Cardiac fibroblast (primary cell): Measurements from ENCODE around the gene PDLIM4.

Experiments
- DNase-seq, 2 donors: peaks; one replicate each; pipeline versions ENCODE4 v3.0.0 to v3.0.0-alpha.2; 2010; ENCODE audit warnings: low read depth in 2 of 2
- H3K4me3 ChIP-seq, 2 donors: replicated peaks in 1 of 2; 1 replicate in 1 of 2; 2 replicates in 1 of 2; pipeline ENCODE4 v1.5.1; 2011; ENCODE audit warnings: low read depth in 2 of 2, low read length in 2 of 2, mild to moderate bottlenecking in 2 of 2, moderate library complexity in 1 of 2
- CTCF ChIP-seq: IDR thresholded peaks from one replicate; pipeline ENCODE4 v1.5.1; 2011; ENCODE audit warnings: low read depth, mild to moderate bottlenecking, low read length, inconsistent platforms

PDLIM4 gene

GRCh38 chr5:132299917-132300316 lies 42.4 kb downstream of the PDLIM4 start:
- DNase-seq = no peak
- no peak overlapping the region for H3K4me3 ChIP-seq
- TF ChIP-seq CTCF = no peak

GRCh38 chr5:132300577-132301343 lies 43.3 kb downstream of the PDLIM4 start:
- no peak overlapping the region for H3K4me3 ChIP-seq
- TF ChIP-seq CTCF = no peak

GRCh38 chr5:132301344-132302271 lies 44.1 kb downstream of the PDLIM4 start:
- no peak for TF ChIP-seq CTCF
- H3K4me3 ChIP-seq = no peak overlapping the region
- no peak for DNase-seq

More at GRCh38 chr5:132300577-132301343, 43.3 kb downstream of the PDLIM4 start:
- no peak for DNase-seq

DNA sequence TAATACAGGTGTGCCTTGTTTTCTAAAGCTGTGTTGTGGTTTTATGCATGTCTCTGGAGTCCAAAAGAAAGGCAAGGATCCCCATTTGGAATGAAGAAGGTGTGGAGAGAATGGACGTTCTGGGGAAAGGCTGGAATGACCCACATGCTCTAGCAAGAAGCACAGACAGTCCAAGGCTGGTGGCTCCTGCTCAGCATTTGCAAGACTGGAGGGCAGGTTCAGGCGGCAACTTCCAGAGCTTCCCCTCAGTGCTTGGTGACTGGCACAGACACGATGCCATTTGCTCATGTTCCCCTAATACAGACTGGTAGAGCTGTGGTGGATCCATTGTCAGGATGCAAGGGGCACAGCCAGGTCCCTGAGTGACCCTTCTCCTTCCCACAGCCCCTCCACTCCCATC lies 44.9 kb downstream of the PDLIM4 start:
- H3K4me3 ChIP-seq = no peak overlapping the region
- DNase-seq = no peak
- TF ChIP-seq CTCF = no peak

DNA sequence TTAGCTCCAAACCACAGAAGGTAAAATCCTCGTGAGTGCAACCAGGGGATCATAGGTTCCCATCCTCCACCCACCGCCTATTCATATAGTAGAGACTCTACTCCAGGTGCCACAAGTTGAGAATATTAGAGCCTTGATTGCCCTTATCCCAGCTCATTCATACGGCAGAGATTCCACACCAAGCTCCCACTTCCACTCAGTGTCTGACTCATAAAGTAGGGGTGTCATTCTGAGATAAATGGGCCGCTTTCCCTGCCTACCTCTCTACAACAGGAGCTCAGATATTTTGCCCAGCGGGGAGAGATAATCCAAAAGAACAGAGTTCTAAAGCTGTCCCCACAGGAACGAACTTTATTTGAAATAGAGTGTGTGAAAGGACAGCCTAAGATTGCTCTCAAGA lies 46.1 kb downstream of the PDLIM4 start:
- no peak overlapping the region for H3K4me3 ChIP-seq
- DNase-seq = no peak
- no peak for TF ChIP-seq CTCF

DNA sequence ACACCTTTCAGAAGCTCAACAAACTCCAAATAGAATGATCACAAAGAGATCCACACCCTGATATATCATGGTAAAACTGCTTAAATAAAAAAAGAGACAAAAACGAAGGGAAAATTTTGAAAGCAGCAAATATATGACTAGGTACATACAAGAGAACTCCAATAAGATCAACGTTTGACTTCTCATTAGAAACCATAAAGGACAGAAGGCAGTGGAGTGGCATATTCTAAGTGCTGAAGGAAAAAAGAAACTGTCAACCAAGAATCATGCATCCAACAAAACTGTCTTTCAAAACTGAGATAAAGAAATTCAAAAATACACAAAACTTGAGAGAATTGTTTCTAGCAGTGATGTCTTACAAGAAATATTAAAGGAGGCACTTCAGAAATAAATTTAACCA lies 47.9 kb downstream of the PDLIM4 start:
- H3K4me3 ChIP-seq = no peak overlapping the region
- no peak for TF ChIP-seq CTCF
- no peak for DNase-seq
